ENCODE results near the gene RACK1.
"Not testable (repeated sequence)": the region's sequence is repeated elsewhere in the genome, so short reads cannot be mapped to it uniquely, and the experiment has no call there.

The RACK1 gene

DNA sequence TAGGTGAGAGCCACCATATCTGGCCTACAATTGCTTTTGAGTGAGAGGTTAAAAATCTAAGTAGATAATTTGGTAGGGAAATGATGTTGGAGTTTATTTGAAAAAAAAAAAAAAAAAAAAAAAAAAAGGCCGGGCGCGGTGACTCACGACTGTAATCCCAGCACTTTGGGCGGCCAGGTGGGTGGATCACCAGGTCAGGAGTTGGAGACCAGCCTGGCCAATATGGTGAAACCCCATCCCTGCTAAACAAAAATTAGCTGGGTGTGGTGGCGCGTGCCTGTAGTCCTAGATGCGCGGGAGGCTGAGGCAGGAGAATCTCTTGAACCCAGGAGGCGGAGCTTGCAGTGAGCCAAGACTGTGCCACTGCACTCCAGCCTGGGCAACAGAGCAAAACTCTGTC lies 29.5 kb downstream of the RACK1 start:
- not testable (repeated sequence) for DNase-seq (ENCODE audit: low spot score)

DNA sequence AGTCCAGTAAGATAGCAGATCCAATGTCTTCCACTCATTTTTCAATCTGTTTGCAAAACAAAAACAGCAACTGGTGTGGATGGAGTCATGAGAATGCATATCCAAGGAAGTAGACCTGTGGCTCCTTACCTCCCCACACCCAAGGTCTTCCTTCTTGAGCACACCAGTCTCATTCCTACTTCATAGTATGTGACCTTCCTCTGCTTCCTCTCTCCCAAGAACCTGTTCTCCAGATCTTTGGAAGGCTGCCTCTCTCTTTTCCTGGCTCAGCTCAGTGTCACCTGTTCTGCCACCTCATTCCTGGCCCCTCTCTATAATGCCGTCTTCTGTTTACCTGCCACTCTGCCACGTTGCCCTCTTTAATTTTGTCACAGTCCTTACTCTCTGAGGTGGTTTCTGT lies 30.8 kb downstream of the RACK1 start:
- DNase-seq (ENCODE audit: low spot score) = no peak

DNA sequence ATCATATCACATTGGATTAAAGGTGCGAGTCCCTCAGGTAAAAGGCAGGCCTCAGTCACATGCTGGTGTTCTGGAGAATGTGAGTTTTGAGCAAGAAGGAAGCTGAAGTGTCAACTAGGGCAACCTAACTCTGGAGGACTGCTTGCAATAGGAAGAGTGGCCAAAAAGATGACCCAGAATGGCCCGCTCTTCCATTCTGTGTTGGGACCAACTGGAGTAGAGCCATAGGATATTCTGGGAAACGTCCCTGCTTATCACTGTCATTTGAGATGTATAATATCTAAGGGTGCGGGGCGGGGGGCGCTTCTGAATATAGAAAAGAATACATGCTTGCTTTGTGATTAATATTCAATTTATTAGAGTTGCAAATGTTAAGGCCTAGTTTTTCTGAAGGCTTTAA lies 31.6 kb downstream of the RACK1 start:
- no peak for DNase-seq (ENCODE audit: low spot score)

DNA sequence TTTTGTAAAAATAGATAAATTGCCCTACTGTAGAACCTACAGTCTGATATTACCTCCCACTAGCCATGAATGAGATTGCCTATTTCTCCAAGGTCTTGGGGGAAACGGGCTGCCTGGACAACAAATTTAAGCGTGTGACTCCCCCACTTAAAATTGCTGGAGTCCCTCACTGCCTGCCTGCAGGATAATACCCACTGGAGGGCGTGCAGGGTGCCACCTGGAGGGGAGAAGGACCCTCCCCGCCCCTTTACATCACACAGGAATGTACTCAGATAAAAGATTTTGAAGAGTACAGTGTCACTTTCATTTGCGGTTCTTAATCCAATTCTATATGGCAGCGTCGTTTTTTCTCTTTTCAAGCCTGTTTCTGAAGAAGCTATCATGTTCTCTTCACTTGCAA lies 32.5 kb downstream of the RACK1 start:
- DNase-seq (ENCODE audit: low spot score) = no peak

DNA sequence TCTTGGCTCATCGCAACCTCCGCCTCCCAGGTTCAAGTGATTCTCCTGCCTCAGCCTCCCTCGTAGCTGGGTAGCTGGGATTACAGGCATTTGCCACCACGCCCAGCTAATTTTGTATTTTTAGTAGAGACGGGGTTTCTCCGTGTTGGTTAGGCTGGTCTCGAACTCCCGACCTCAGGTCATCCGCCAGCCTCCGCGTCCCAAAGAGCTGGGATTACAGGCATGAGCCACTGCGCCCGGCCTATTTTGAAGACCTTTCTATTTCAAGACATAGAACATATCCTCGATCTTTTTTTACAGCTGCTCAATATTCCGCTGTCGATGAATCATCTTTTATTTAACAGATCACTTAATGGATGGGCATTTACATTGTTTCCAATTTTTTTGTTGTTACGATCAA lies 33.0 kb downstream of the RACK1 start:
- not testable (repeated sequence) for DNase-seq (ENCODE audit: low spot score)

DNA sequence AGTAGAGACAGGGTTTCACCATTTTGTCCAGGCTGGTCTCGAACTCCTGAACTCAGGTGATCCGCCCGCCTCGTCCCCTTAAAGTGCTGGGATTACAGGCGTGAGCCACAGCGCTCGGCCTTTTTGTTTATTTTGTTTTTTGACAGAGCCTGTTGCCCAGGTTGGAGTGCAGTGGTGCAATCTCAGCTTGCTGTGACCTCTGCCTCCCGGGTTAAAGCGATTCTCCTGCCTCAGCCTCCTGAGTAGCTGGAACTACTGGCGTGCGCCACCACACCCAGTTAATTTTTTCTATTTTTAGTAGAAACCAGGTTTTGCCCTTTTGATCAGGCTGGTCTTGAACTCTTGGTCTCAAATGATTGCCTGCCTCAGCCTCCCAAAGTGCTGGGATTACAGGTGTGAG lies 33.6 kb downstream of the RACK1 start:
- not testable (repeated sequence) for DNase-seq (ENCODE audit: low spot score)

DNA sequence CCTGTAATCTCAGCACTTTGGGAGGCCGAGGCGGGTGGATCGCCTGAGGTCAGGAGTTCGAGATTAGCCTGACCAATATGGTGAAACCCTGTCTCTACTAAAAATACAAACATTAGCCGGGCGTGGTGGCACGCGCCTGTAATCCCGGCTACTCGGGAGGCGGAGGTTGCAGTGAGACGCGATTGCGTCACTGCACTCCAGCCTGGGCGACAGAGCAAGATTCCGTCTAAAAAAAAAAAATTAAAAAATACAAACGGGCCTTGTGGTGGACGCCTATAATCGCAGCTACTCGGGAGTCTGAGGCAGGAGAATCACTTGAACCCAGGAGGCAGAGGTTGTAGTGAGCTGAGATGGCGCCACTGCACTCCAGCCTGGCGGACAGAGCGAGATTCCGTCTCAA lies 34.7 kb downstream of the RACK1 start:
- not testable (repeated sequence) for DNase-seq (ENCODE audit: low spot score)

DNA sequence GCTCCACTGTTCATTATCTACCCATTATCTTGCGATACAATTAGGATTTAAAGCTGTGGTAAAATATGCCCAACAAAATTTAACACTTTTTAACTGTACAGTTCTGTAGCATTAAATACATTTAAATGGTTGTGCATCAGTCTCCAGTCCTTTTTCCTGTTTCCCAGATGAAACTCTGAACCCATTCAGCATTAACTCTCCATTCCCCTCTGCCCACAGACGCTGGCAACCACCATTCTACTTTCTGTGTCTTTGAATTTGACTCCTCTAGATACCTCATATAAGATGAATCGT lies 35.8 kb downstream of the RACK1 start:
- no peak for DNase-seq (ENCODE audit: low spot score)

DNA sequence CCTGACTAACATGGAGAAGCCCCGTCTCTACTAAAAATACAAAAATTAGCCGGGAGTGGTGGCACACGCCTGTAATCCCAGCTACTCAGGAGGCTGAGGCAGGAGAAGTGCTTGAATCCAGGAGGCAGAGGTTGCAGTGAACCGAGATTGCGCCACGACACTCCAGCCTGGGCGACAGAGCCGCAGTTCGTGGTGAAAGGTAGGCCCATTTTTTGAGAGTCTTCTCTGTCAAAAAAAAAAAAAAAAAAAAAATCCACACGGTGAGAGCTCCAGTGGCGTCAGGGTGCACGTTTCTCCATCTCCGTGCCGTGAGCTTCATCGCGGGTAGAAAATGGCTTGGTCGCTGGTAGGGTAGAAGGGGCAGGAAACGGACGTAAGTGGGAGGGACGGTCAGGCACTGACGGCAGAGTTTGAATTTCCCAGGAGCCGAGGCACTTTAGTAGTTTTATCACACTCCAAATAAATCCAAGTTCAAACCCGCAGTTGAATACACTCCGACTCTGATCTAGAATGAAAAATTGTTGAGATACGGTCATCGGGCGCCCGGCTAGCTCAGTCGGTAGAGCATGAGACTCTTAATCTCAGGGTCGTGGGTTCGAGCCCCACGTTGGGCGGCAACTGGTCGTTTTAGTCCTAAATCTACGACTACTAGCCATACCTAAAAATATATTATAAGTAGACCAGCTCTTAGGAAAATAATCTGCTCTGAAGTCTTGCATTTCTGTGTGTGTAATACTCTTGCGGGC lies 36.3 kb downstream of the RACK1 start:
- peak; percentile 53 for DNase-seq (ENCODE audit: low spot score)

DNA sequence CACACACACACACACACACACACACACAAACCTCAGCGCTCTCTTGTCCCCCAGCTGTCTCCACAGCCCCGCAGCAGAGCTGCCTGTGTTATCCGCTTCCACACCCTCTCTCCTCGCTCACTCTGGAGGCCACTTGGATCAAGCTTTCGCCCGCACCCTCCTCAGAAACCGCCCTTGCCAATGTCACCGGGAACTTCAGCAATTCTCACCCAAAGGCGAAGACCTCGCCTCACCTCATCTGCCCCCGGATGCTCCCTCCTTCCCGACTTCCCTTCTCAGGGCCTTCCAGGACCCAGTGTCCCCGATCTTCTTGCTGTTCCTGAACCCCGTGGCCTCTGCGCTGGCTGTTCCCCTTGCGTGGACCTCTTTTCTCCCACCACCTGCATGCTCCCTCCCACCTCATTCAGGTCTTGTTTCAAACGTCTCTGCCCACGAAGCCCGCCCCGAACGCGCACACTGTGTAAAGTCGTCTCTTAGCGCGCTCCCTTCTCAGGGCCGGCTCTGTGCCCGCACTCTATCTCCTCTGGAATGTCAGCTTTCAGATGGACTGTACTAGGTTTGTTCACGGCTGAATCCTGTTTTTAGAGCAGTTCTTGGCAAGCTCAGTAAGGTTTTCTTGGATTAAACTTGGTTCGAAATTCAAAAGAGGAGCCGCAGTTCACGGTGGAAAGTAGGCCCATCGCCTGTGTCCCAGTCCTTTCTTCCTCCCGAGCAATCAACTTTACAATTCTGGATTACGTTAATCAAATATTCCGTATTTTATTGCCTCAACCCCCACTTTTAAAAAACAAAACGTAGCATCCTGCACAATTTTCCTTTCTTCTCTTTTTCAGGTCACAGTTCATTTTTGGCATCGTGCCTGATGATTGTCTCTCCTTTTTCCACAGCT lies 37.7 kb downstream of the RACK1 start:
- DNase-seq (ENCODE audit: low spot score) = no peak

DNA sequence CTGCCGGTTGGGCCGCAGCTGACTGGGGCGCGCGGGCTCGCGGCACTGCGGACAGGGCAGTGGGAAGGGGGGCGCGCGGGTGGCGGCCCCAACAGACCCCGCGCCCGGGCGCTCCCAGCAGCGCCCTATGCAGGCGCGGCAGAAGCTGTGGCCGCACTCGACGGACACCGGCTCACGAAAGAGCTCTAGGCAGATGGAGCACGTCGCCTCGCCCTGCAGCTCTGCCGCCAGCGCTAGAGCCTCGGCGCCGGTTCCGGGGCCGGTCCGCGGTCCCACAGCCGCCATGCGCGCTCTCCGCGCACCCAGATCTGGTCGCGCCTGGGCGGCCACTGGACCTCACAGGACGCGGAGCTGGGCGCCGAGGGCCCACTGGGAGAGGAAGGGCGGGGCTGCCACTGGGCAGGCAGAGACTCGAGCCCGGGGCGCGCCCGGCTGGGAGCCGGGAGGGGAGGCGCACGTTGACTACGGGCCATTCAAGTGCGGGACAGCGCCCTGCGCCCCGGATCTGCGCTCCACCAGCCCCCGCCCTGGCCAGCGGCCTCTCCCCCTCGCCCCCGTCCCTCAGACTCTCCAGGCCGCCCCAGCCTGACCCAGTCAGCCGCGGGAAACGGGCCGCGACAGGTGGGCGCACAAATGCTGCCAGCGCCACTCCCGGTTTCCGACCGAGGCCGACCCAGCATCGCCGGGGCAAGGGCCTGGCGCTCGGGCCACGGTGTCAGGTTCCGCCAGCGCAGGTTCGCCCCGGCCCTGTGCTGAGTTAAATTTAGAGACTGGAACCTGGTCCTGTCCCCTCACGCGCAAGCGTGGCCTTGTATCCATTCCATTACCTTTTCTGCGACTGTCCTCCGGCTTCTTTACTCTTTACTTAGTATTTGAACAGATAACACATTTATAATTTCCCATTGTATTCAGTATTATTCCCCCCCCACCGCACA lies 38.6 kb downstream of the RACK1 start, which contains the start of gene TRIM7:
TRIM7 (minus strand) TSS at position 371 of the 935 bp plus-strand sequence; CDS start at position 285, 86 bp downstream.
- peak; percentile 67 for DNase-seq (ENCODE audit: low spot score)

DNA sequence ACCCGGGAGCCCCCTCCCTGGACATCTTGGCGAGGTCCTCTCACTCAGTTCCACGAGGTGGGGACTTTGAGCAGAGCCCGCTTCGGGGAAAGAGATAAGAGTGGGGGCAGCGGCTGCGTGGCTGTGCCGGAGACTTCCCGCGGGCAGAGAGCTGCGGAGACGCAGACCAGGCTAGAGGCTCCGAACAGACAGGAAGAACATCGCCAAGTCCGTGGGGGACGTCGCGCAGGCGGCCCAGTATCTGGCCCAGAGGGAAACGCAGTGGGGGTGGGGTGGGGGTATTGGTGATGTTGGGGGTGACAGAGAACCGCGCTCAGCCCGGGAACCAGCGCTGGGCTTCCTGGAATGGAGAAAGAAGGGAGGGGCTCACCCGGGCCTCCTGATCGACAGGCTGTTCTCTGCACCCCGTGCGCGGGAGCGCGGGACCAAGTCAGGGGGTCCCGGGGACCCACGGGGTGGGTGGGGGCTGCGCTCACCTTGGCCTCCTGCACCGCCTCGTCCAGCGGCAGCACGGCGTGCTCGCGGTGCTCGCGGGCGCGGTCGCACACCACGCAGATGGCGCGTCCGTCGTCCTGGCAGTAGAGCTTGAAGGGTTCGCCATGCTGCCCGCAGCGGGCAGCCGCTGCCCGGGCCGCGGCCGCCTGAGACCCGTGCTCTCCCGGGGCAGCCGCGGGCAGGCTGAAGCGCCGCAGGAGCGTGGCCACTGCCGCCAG lies 39.4 kb downstream of the RACK1 start:
- peak; percentile 65 for DNase-seq (ENCODE audit: low spot score)

DNA sequence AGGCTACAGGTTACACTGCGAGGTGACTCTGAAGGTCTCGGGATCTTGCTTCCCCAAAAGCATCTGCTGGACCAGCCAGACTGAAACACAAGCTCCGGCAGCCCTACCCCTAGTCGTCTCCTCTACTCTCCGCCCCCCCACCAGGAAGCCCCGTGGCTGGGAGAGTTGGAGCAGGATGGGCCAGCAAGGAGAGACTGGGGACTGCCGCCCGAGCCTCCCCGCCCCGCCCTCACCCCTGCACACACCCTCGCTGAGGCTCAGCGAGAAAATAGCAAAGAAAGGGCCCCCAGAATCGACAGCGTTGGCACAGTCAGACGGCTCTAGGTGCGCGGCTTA lies 40.0 kb downstream of the RACK1 start:
- no peak for DNase-seq (ENCODE audit: low spot score)

DNA sequence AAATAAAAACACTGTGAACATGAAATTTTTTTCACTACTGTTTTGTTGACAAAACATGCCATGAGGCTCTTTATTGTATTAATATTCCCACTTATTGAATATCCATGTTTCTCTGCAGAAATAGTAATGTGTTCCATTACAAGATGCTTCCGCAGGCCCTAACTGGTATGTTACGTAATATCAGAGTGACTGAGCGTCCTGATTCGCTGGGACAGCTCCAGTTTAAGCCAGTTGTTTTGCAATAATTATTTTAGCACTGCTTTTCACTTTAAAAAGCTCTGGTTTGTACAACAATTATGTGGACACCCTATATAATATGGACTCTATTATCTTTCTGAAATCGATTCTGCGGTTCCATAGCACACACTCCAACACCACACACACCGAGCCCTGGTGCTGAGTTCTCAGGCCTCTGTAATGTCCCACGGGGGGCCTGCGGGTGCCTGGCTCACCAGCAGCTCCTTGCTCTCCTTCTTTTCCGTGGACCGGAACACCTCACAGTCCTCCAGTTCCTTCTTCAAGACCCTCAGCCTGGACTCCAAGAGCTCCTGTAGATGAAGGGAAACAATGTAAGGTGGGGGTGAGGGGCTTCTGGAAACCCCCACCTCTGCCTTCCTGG lies 40.5 kb downstream of the RACK1 start:
- DNase-seq (ENCODE audit: low spot score) = no peak

DNA sequence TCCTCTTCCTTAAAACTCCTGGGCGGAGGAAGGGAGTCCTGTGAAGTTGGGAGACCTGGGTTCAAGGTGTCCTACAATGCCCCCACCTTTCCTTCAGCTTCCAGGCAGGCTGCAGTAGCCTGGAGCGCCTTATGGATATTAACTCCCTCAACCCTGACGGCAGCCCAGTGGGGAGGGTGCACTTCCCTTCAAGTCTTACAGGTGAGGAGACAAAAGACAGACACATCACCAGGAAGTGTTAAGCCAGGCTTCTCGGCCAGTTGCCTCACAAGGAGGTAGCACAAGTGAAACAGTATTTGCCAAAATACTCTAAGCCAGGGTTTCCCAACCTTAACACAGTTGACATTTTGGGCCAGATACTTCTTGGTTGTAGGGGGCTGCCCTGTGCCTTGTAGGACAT lies 42.9 kb downstream of the RACK1 start:
- no peak for DNase-seq (ENCODE audit: low spot score)

DNA sequence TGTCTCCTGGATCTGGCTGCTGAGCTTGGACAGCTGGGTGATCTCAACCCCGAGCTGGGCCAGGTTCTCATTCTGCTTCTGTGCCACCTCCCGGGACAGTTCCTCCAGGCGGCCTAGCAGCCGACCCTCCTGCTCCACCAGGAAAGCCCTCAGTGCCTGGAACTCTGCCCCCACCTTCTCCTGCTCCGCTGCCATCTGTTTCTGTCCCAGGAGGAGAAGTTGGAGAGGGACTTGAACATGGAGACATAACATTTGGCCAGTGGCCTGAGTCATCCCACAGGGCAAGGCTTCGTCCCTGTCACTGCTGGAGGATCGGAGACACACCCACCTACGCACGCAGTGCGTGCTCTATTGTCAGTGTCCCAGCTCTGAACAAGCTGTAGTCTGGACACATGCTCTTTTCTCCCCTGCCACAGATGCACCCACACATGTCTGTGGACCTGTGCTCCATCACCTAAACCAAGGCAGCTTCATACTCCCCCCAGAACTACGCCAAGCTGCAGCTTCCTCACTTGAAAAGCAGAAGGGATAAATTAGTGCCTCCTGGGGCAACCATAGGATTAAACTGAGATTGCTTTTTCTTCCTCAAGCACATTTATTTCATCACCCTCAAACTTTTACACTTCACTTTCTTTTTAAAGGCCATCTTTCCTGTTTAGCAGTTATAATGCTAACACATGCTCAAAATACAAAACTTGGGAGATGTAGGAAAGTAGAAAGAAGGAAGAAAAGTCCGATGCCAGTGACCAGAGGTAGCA lies 43.6 kb downstream of the RACK1 start:
- DNase-seq (ENCODE audit: low spot score) = no peak

DNA sequence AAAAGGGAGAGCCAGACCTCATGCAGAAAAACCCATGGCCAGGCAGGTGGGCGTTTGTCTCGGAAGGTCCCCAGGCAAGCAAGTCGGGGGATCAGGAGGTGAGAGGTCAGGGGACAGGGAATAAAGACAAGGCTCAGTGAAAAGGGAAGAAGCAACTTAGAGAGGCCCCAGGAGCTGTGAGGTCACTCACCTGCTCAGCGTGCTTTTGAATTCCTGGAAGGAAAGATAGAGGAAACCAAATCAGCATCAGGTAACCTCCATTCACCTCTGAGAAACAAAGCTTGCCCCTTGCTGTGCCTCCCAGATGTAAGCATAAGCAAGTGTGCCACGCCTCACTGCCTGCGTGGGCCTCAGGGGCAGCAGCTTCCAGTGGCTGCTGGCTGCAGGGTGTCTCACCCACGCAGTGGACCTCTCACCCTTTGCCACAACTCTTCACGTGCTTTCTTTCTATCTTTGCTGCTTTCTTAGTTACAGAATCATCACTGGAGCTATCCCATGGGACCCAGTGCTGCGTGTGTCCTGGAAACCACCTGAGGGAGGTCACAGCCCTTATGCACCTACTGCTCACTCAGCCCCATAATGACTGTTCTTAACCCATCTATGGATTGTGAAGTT lies 44.7 kb downstream of the RACK1 start:
- DNase-seq (ENCODE audit: low spot score) = no peak

DNA sequence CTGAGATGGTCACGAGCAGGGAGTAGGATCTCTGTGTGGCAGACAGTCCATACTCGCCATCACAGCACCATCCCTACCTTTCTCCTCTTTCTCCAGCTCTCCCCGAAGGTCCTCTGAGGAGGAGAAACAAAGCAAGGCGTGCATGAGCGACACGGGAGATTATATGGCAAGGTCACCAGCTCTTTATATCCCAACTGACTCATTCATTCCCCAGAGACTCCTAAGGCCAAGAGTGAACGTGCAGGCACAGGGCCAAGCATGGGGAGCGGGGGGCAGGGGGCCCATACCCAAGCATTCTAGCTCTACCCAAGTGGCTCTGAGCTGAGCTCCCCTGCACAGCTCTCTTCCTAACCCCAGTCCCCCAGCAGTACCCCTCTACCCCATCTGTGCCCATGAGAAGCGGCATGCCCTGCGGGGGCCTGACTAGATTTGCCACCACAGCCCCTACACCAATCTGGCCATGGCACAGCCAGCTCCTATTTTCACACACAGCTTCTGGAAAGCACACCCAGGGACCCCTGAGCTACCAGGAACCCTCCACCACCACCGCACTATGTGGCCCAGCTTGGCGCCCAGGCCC lies 45.5 kb downstream of the RACK1 start:
- DNase-seq (ENCODE audit: low spot score) = no peak

DNA sequence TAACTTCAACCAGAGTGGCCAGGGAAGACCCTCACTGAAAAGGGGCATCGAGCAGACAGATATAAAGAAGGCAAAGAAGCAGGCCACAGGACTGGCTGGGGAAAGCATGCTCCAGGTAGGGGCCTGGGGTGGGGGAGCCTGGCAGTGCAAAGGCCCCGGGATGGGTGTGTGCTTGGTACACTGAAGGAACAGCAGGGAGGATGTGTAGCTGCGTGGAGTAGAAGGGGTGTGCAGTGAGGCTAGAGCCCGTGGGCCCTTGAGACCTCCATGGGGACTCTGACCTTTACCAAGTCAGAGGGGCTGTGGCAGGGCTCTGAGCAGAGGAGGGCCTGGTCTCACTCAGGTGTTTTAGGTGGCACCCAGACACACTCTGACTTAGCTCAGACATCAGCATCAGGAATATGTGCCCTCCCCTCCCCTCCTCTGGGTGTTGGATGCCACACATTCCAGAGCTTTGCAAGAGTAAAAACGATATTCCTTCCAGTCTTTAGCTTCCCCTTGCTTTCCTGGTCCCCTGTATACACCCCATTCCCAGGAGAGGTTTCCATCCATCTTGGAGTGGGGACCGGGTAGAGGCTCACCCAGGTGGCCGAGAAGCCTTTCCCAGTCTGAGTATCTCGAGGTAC lies 46.3 kb downstream of the RACK1 start:
- DNase-seq (ENCODE audit: low spot score) = no peak

All from D341Med (cell line).